CD4-positive, CD25-positive, alpha-beta regulatory T cell (primary cell): ENCODE data around the gene OR6J1. TPM values are rescaled to one million over a fixed set of nuclear protein-coding genes. Genes with fewer than 3 reads are reported as not detected.
A peak's percentile ranks its signal among the peaks of the same experiment; 100 is the strongest.

Source experiments
- ATAC-seq, 2 donors: fragments of 150-1000 bp; cut with Tn5 transposase; one replicate each; pipeline ENCODE4 v1.10.0; 2021; ENCODE audit warnings: low read depth in 2 of 2, moderate number of reproducible peaks in 2 of 2, moderate library complexity in 1 of 2
- DNase-seq, 3 donors: peaks; one replicate each; pipeline versions ENCODE4 v3.0.0 to v3.0.0-alpha.2; 2012 to 2022; ENCODE audit warnings: mixed read lengths in 1 of 3
- H3K27ac ChIP-seq: one replicate; pipeline ENCODE4 v1.7.0; 2013; ENCODE audit warnings: mild to moderate bottlenecking, low read length; ENCODE audit not compliant: insufficient read depth, poor library complexity, severe bottlenecking
- H3K27me3 ChIP-seq: one replicate; pipeline ENCODE4 v1.7.0; 2013; ENCODE audit warnings: low read length; ENCODE audit not compliant: control insufficient read depth, insufficient read depth
- H3K36me3 ChIP-seq: one replicate; pipeline ENCODE4 v1.7.0; 2013; ENCODE audit warnings: mild to moderate bottlenecking, low read length, moderate library complexity; ENCODE audit not compliant: control insufficient read depth, insufficient read depth
- H3K4me1 ChIP-seq: 2 replicates; pipeline ENCODE4 v1.7.0; 2013; ENCODE audit warnings: mild to moderate bottlenecking, low read length; ENCODE audit not compliant: insufficient read depth, control insufficient read depth, poor library complexity, severe bottlenecking
- H3K4me3 ChIP-seq: one replicate; pipeline ENCODE4 v1.7.0; 2013; ENCODE audit warnings: low read depth, mild to moderate bottlenecking, low read length, moderate library complexity
- H3K9me3 ChIP-seq, 2 experiments: 1 replicate in 1 of 2; 2 replicates in 1 of 2; pipeline ENCODE4 v1.7.0; 2013; ENCODE audit warnings: low read length in 2 of 2, mild to moderate bottlenecking in 1 of 2, moderate library complexity in 1 of 2; ENCODE audit not compliant: control insufficient read depth in 2 of 2
- H3K27ac Mint-ChIP-seq, 3 donors: one replicate each; pipeline ENCODE4 v1.8.0; 2020 to 2022; ENCODE audit warnings: mild to moderate bottlenecking in 3 of 3, mixed read lengths in 3 of 3, moderate library complexity in 2 of 3
- H3K27me3 Mint-ChIP-seq: one replicate; pipeline ENCODE4 v1.8.0; 2022; ENCODE audit warnings: mild to moderate bottlenecking, mixed read lengths
- H3K36me3 Mint-ChIP-seq: one replicate; pipeline ENCODE4 v1.8.0; 2020; ENCODE audit warnings: mixed read lengths
- H3K4me1 Mint-ChIP-seq, 4 donors: one replicate each; pipeline ENCODE4 v1.8.0; 2020 to 2022; ENCODE audit warnings: mixed read lengths in 4 of 4, mild to moderate bottlenecking in 1 of 4
- H3K4me3 Mint-ChIP-seq, 4 donors: one replicate each; pipeline ENCODE4 v1.8.0; 2020 to 2022; ENCODE audit warnings: mild to moderate bottlenecking in 4 of 4, mixed read lengths in 4 of 4, moderate library complexity in 3 of 4
- H3K9me3 Mint-ChIP-seq, 7 donors: one replicate each; pipeline ENCODE4 v1.8.0; 2020 to 2022; ENCODE audit warnings: mixed read lengths in 7 of 7, mild to moderate bottlenecking in 3 of 7, moderate library complexity in 2 of 7
- polyA plus RNA-seq, 4 donors: library from polyadenylated mRNA; unstranded; fragments of 300-500 nt; fragmentation: Illumina TruSeq; gene quantifications; one replicate each; pipeline ENCODE4 v1.2.3, GENCODE V29; 2021
- total RNA-seq: library from RNA; stranded (reverse); gene quantifications from one replicate; pipeline ENCODE4 v1.2.3, GENCODE V29; 2022

Gene OR6J1
- total and polyA plus RNA-seq, 5 donors from 2014 or later, result not detected

GRCh38 chr14:22634233-22634900 lies 9.8 kb downstream of the OR6J1 start:
- H3K36me3 ChIP-seq, result no peaks in the 10 kb centered on the region
- H3K4me1 ChIP-seq, result no peaks in the 10 kb centered on the region
- no peaks in the 10 kb centered on the region for H3K9me3 ChIP-seq
- Mint-ChIP-seq H3K4me3 (no peak overlapping the region), H3K4me1 (no peaks in the 10 kb centered on the region), H3K9me3 (peaks cover 0 to 15% (median 3%) of the 10 kb centered on the region in 7 donors), H3K36me3 (no peaks in the 10 kb centered on the region), H3K27ac (peak overlapping the region in 1 of 3 donors; percentile 12), H3K27me3 (peaks cover 27% of the 10 kb centered on the region)
- peaks cover 7% of the 10 kb centered on the region for H3K27me3 ChIP-seq
- H3K27ac ChIP-seq, result no peak overlapping the region
- ATAC-seq (no peak), DNase-seq (no peak)
- no peak overlapping the region for H3K4me3 ChIP-seq

- Histone ChIP-seq H3K27me3 (peaks cover 15% of the 10 kb centered on the region), H3K4me1 (no peaks in the 10 kb centered on the region), H3K9me3 (no peaks in the 10 kb centered on the region), H3K36me3 (no peaks in the 10 kb centered on the region), H3K4me3 (no peak overlapping the region), H3K27ac (no peak overlapping the region)
- peaks cover 52% of the 10 kb centered on the region for H3K27me3 Mint-ChIP-seq
- ATAC-seq (no peak), DNase-seq (no peak)
- no peaks in the 10 kb centered on the region for H3K4me1 Mint-ChIP-seq
- no peak overlapping the region for H3K27ac Mint-ChIP-seq
- H3K9me3 Mint-ChIP-seq, result peaks cover 0 to 15% (median 5%) of the 10 kb centered on the region in 7 donors
- no peaks in the 10 kb centered on the region for H3K36me3 Mint-ChIP-seq
- no peak overlapping the region for H3K4me3 Mint-ChIP-seq
Observed at GRCh38 chr14:22630486-22630885, 13.7 kb downstream of the OR6J1 start.

- H3K9me3 Mint-ChIP-seq, result peaks cover 0 to 15% (median 5%) of the 10 kb centered on the region in 7 donors
- no peaks in the 10 kb centered on the region for H3K9me3 ChIP-seq
- H3K4me1 ChIP-seq, result no peaks in the 10 kb centered on the region
- H3K4me3 Mint-ChIP-seq, result no peak overlapping the region
- no peaks in the 10 kb centered on the region for H3K4me1 Mint-ChIP-seq
- DNase-seq (no peak), ATAC-seq (no peak)
- H3K36me3 ChIP-seq, result no peaks in the 10 kb centered on the region
- no peaks in the 10 kb centered on the region for H3K36me3 Mint-ChIP-seq
- no peak overlapping the region for H3K4me3 ChIP-seq
- peaks cover 52% of the 10 kb centered on the region for H3K27me3 Mint-ChIP-seq
- H3K27me3 ChIP-seq, result peaks cover 15% of the 10 kb centered on the region
- no peak overlapping the region for H3K27ac ChIP-seq
- no peak overlapping the region for H3K27ac Mint-ChIP-seq
Observed at GRCh38 chr14:22630066-22630465, 14.1 kb downstream of the OR6J1 start.

GRCh38 chr14:22629361-22629760 lies 14.8 kb downstream of the OR6J1 start:
- Histone ChIP-seq H3K27ac (no peak overlapping the region), H3K27me3 (peaks cover 15% of the 10 kb centered on the region), H3K36me3 (no peaks in the 10 kb centered on the region), H3K4me1 (no peaks in the 10 kb centered on the region), H3K9me3 (no peaks in the 10 kb centered on the region), H3K4me3 (no peak overlapping the region)
- H3K27me3 Mint-ChIP-seq, result peaks cover 52% of the 10 kb centered on the region
- H3K4me3 Mint-ChIP-seq, result no peak overlapping the region
- no peak overlapping the region for H3K27ac Mint-ChIP-seq
- no peaks in the 10 kb centered on the region for H3K4me1 Mint-ChIP-seq
- DNase-seq (no peak), ATAC-seq (no peak)
- no peaks in the 10 kb centered on the region for H3K36me3 Mint-ChIP-seq
- H3K9me3 Mint-ChIP-seq, result peaks cover 0 to 15% (median 5%) of the 10 kb centered on the region in 7 donors

- Mint-ChIP-seq H3K4me1 (peaks cover 0 to 8% (median under 1%) of the 10 kb centered on the region in 4 donors), H3K4me3 (no peak overlapping the region), H3K27me3 (peaks cover 52% of the 10 kb centered on the region), H3K9me3 (peaks cover 0 to 15% (median 5%) of the 10 kb centered on the region in 7 donors), H3K36me3 (no peaks in the 10 kb centered on the region), H3K27ac (no peak overlapping the region)
- no peaks in the 10 kb centered on the region for H3K4me1 ChIP-seq
- no peaks in the 10 kb centered on the region for H3K36me3 ChIP-seq
- no peak overlapping the region for H3K4me3 ChIP-seq
- no peak for ATAC-seq
- DNase-seq, result no peak
- H3K27me3 ChIP-seq, result peaks cover 13% of the 10 kb centered on the region
- H3K9me3 ChIP-seq, result no peaks in the 10 kb centered on the region
- no peak overlapping the region for H3K27ac ChIP-seq
Observed at GRCh38 chr14:22627506-22628263, 16.5 kb downstream of the OR6J1 start.

DNA sequence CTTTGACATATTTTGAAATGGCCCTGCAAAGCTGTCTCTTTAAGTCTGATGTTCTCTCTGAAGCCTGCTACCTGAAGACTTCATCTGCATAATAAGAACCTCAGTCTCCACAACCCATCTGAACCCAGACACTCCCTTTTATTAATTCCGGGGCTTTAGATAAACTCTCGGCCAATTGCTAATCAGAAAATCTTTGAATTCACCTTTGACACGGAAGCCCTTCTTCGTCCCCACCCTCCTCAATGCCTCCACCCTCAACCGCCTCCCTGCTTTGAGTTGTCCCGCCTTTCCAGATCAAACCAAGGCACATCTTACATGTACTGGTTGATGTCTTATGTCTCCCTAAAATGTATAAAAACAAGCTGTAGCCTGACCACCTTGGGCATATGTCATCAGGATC lies 17.6 kb downstream of the OR6J1 start:
- H3K27ac ChIP-seq, result no peak overlapping the region
- H3K4me1 Mint-ChIP-seq, result peaks cover 0 to 8% (median under 1%) of the 10 kb centered on the region in 4 donors
- H3K9me3 ChIP-seq, result no peaks in the 10 kb centered on the region
- no peak for DNase-seq
- no peak overlapping the region for H3K27ac Mint-ChIP-seq
- H3K4me1 ChIP-seq, result no peaks in the 10 kb centered on the region
- no peak overlapping the region for H3K4me3 Mint-ChIP-seq
- H3K4me3 ChIP-seq, result no peak overlapping the region
- no peaks in the 10 kb centered on the region for H3K36me3 Mint-ChIP-seq
- peaks cover 13% of the 10 kb centered on the region for H3K27me3 ChIP-seq
- no peaks in the 10 kb centered on the region for H3K36me3 ChIP-seq
- peaks cover 48% of the 10 kb centered on the region for H3K27me3 Mint-ChIP-seq
- H3K9me3 Mint-ChIP-seq, result peaks cover 0 to 13% (median 5%) of the 10 kb centered on the region in 7 donors
- ATAC-seq, result no peak

GRCh38 chr14:22623047-22623446 lies 21.1 kb downstream of the OR6J1 start:
- Mint-ChIP-seq H3K36me3 (no peaks in the 10 kb centered on the region), H3K27me3 (peaks cover 24% of the 10 kb centered on the region), H3K27ac (no peak overlapping the region), H3K4me1 (peaks cover 0 to 8% (median under 1%) of the 10 kb centered on the region in 4 donors), H3K4me3 (no peak overlapping the region), H3K9me3 (peaks cover 0 to 2% (median 0%) of the 10 kb centered on the region in 7 donors)
- Histone ChIP-seq H3K27ac (no peak overlapping the region), H3K36me3 (no peaks in the 10 kb centered on the region), H3K4me3 (no peak overlapping the region), H3K9me3 (no peaks in the 10 kb centered on the region), H3K4me1 (no peaks in the 10 kb centered on the region), H3K27me3 (peaks cover 3% of the 10 kb centered on the region)
- DNase-seq, result no peak
- no peak for ATAC-seq
